HG02981 (cell line): ENCODE results near the gene PIK3C2A.

ENCODE experiments used
- ATAC-seq: cut with Tn5 transposase; IDR thresholded peaks from one replicate; pipeline ENCODE4 v1.9.1; 2021; ENCODE audit warnings: mild to moderate bottlenecking, moderate library complexity; ENCODE audit not compliant: unreplicated experiment

The PIK3C2A gene

DNA sequence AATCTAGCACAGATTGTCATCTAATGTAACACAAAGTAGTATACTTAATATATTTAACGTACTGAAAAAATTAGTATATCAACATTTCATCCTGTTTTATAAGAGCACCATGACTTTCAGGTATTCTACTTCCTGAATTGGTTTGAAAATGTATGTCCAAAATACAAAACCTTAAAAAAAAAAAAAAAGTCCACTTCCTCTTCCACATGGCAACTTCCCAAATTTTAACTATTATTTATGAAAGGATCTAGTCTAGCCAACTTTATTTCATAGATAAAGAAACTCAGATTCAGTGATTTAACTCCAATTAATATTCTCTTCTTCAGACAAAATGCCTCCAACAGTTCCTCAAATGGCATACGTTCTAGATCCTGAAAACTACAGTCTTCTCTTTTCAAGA lies 44.0 kb downstream of the PIK3C2A start:
- ATAC-seq: no peak

DNA sequence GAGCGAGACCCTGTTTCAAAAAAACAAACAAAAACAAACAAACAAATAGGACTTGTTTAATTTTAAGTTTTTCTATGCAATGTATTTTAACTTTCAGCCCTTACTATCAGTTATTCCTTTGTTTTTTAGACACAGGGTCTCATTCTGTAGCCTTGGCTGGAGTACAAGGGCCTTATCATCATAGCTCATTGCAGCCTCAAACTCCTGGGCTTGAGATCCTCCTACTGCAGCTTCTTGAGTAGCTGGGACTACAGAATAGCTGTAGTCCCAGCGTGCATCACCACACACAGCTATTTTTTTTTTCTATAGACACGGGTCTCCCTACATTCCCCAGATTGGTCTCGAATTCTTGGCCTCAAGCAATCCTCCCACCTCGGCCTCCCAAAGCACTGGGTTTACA lies 44.5 kb downstream of the PIK3C2A start:
- no peak for ATAC-seq

DNA sequence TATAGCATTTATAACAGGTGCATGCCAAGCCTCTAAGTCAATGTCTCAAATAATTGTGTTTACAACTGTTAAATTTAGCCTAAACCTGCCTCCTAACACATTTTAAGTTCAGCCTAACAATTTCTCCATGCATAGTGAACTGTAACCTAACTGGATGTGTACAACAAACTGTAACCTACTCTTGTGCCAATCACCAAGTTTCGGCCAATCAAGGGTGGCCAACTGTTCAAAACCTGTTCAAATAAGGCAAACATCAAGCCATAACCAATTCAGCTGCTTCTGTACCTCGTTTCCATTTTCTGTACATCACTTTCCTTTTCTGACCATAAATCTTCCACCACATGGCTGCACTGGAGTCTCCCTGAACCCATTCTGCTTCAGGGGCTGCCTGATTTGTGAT lies 45.4 kb downstream of the PIK3C2A start:
- ATAC-seq: no peak

DNA sequence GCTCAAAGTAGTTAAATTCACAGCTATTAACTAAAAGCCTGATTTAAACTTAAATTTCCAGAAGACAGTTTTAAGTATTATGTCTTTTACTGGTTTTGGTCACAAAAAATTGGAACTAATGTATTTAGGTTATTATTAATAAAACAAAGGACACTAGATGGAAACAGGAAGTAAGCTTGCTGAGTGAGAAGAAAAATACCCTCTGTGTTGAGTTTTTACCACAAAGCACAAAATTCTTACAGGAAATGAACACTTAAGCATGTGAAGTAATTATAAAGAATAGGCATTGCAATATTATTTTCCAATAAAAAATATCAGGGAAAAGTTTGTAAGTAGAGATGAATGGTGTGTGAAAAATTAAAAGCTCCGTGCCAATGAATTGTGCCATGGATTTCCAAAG lies 46.3 kb downstream of the PIK3C2A start:
- no peak for ATAC-seq

DNA sequence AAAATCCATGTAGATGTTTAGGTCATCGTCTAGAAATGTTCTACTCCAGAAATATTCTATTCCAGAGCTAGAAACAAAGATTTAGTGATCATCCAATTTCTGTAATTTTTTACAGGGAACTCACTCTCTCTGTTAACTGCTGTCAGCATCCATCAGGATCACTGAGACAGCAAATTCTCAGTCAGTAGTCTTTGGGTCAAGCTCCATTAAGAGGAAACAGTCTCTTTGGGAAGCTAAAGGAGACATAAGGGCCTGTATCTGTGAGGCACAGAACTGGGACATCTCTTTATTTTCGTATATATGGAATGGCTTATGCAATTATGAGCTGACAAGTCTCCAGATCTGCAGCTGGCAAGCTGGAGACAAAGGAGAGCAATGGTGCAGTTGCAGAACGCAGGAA lies 48.3 kb downstream of the PIK3C2A start:
- ATAC-seq: no peak
